IMR-90 (cell line): ENCODE data around the gene METRNL. TPM values are rescaled to one million over a fixed set of nuclear protein-coding genes. Genes with fewer than 3 reads are reported as not detected.

ENCODE experiments used
- ATAC-seq: fragments of 200-7000 bp; cut with Tn5 transposase; 2 replicates; pipeline ENCODE4 v1.9.1; 2020; ENCODE audit warnings: low read depth, mild to moderate bottlenecking, moderate library complexity
- BruUV-seq: library from RNA; stranded (reverse); fragments of 400-500 nt; replicated peaks from 2 replicates; lab custom pipeline; 2021; lab: Mats Ljungman, UMichigan
- CTCF ChIA-PET: fragments of 300-600 bp; formaldehyde crosslinking; extraction: SDS; loops from one replicate; lab custom pipeline; 2021; ENCODE audit warnings: antibody characterized with exemption; lab: Yijun Ruan, JAX
- POLR2A ChIA-PET: fragments of 300-600 bp; sonication (Branson Sonifier 250); formaldehyde crosslinking; loops from one replicate; lab custom pipeline; 2022; ENCODE audit warnings: antibody characterized with exemption; ENCODE audit not compliant: unreplicated experiment; lab: Charles Lee
- DNase-seq: peaks from one replicate; pipeline ENCODE4 v3.0.0; 2013
- H2AFZ ChIP-seq: replicated peaks from 2 replicates; pipeline ENCODE3; 2013; ENCODE audit warnings: low read length, mild to moderate bottlenecking; ENCODE audit not compliant: poor library complexity
- H2AK5ac ChIP-seq: 2 replicates; pipeline ENCODE4 v1.6.1; 2013; ENCODE audit warnings: low read depth, low read length, inconsistent platforms
- H2AK9ac ChIP-seq: replicated peaks from 2 replicates; pipeline ENCODE3; 2013; ENCODE audit warnings: mild to moderate bottlenecking, low read depth, low read length, moderate library complexity; ENCODE audit not compliant: poor library complexity
- H2BK120ac ChIP-seq: 2 replicates; pipeline ENCODE4 v1.6.1; 2013; ENCODE audit warnings: low read depth, low read length, inconsistent platforms
- H2BK15ac ChIP-seq: 3 replicates; pipeline ENCODE4 v1.6.1; 2013; ENCODE audit warnings: low read depth, low read length, inconsistent platforms
- H2BK20ac ChIP-seq: 2 replicates; pipeline ENCODE4 v1.6.1; 2013; ENCODE audit warnings: low read depth, mild to moderate bottlenecking, inconsistent platforms, low read length, moderate library complexity
- H2BK5ac ChIP-seq: 2 replicates; pipeline ENCODE4 v1.6.1; 2013; ENCODE audit warnings: mild to moderate bottlenecking, low read depth, low read length, inconsistent platforms; ENCODE audit not compliant: poor library complexity, severe bottlenecking
- H3K14ac ChIP-seq: replicated peaks from 2 replicates; pipeline ENCODE4 v1.6.1; 2013; ENCODE audit warnings: low read depth, low read length, inconsistent platforms
- H3K18ac ChIP-seq: 2 replicates; pipeline ENCODE4 v1.6.1; 2013; ENCODE audit warnings: low read depth, low read length, control low read depth
- H3K23ac ChIP-seq: 2 replicates; pipeline ENCODE4 v1.6.1; 2013; ENCODE audit warnings: low read depth, low read length, inconsistent platforms
- H3K27ac ChIP-seq: 2 replicates; pipeline ENCODE4 v1.5.1; 2013; ENCODE audit warnings: mild to moderate bottlenecking, control low read depth, low read length; ENCODE audit not compliant: insufficient read depth
- H3K27me3 ChIP-seq: 2 replicates; pipeline ENCODE4 v1.6.1; 2013; ENCODE audit warnings: low read length; ENCODE audit not compliant: control insufficient read depth, insufficient read depth
- H3K36me3 ChIP-seq: 2 replicates; pipeline ENCODE4 v1.6.1; 2013; ENCODE audit warnings: low read length, mixed read lengths; ENCODE audit not compliant: control insufficient read depth, insufficient read depth
- H3K4ac ChIP-seq: 2 replicates; pipeline ENCODE4 v1.6.1; 2013; ENCODE audit warnings: low read depth, low read length, inconsistent platforms
- H3K4me1 ChIP-seq: 2 replicates; pipeline ENCODE4 v1.6.1; 2013; ENCODE audit warnings: low read length, mixed read lengths; ENCODE audit not compliant: control insufficient read depth, insufficient read depth
- H3K4me2 ChIP-seq: 2 replicates; pipeline ENCODE4 v1.6.1; 2013; ENCODE audit warnings: low read depth, mild to moderate bottlenecking, control low read depth, low read length, moderate library complexity
- H3K4me3 ChIP-seq: 2 replicates; pipeline ENCODE4 v1.5.1; 2013; ENCODE audit warnings: low read depth, mild to moderate bottlenecking, control low read depth, low read length, moderate library complexity; ENCODE audit not compliant: insufficient read depth
- H3K56ac ChIP-seq: 2 replicates; pipeline ENCODE4 v1.6.1; 2013; ENCODE audit warnings: low read length, inconsistent platforms; ENCODE audit not compliant: insufficient read depth; ENCODE audit errors: extremely low read depth
- H3K79me1 ChIP-seq, 2 experiments: 2 replicates each; pipeline ENCODE4 v1.6.1; 2013; ENCODE audit warnings: low read length in 2 of 2, inconsistent platforms in 1 of 2, low read depth in 1 of 2
- H3K9ac ChIP-seq: 2 replicates; pipeline ENCODE4 v1.6.1; 2013; ENCODE audit warnings: low read depth, low read length, control low read depth
- H3K9me1 ChIP-seq: 2 replicates; pipeline ENCODE4 v1.6.1; 2013; ENCODE audit warnings: low read length, inconsistent platforms; ENCODE audit not compliant: insufficient read depth
- H3K9me3 ChIP-seq: 2 replicates; pipeline ENCODE4 v1.6.1; 2013; ENCODE audit warnings: low read length; ENCODE audit not compliant: control insufficient read depth, insufficient read depth
- H4K20me1 ChIP-seq: 2 replicates; pipeline ENCODE4 v1.6.1; 2013; ENCODE audit warnings: low read length, inconsistent platforms; ENCODE audit not compliant: insufficient read depth
- H4K5ac ChIP-seq: 2 replicates; pipeline ENCODE4 v1.6.1; 2013; ENCODE audit warnings: mild to moderate bottlenecking, low read depth, low read length, control low read depth
- H4K8ac ChIP-seq, 2 experiments: 2 replicates each; pipeline ENCODE4 v1.6.1; 2013; ENCODE audit warnings: low read depth in 2 of 2, low read length in 2 of 2, control low read depth in 1 of 2, inconsistent platforms in 1 of 2
- H4K91ac ChIP-seq: 2 replicates; pipeline ENCODE4 v1.6.1; 2013; ENCODE audit warnings: low read depth, low read length, inconsistent platforms; ENCODE audit not compliant: insufficient read depth
- BHLHE40 ChIP-seq: fragments of 150-350 bp; IDR thresholded peaks from 2 replicates; pipeline ENCODE4 v1.6.1; 2016; ENCODE audit warnings: mild to moderate bottlenecking, low read depth, low read length
- MAFK ChIP-seq: IDR thresholded peaks from 2 replicates; pipeline ENCODE4 v1.6.1; 2012; ENCODE audit warnings: low read depth, low read length, improper control_type of control experiment
- NFE2L2 ChIP-seq: fragments of 150-350 bp; IDR thresholded peaks from 2 replicates; pipeline ENCODE4 v1.6.1; 2016; ENCODE audit warnings: low read depth, mild to moderate bottlenecking, low read length
- POLR2A ChIP-seq: IDR thresholded peaks from 2 replicates; pipeline ENCODE4 v1.6.1; 2012; ENCODE audit warnings: mild to moderate bottlenecking, low read depth, low read length
- RAD21 ChIP-seq: IDR thresholded peaks from 2 replicates; pipeline ENCODE4 v1.6.1; 2012; ENCODE audit warnings: low read length, improper control_type of control experiment
- RFX5 ChIP-seq: IDR thresholded peaks from 2 replicates; pipeline ENCODE4 v1.8.0; 2012; ENCODE audit warnings: low read depth, mild to moderate bottlenecking, low read length, moderate library complexity
- USF2 ChIP-seq: fragments of 150-350 bp; IDR thresholded peaks from 2 replicates; pipeline ENCODE4 v1.6.1; 2017; ENCODE audit warnings: mild to moderate bottlenecking, antibody characterized with exemption, low read length, low read depth
- WGBS, 2 experiments: methylation state at CpG; one replicate each; pipeline versions ENCODE4 v1.1.5 to v1.1.7; 2013; ENCODE audit warnings: missing lambda C conversion rate in 2 of 2; ENCODE audit not compliant: insufficient read length in 1 of 2; ENCODE audit errors: extremely low coverage in 2 of 2; 5-methylcytosine and 5-hydroxymethylcytosine counted together
- dilution Hi-C: fragments of 300-500 bp; cut with HindIII; formaldehyde crosslinking; loops from one replicate; pipeline ENCODE4 v1.14.3; 2018; ENCODE audit warnings: low sequenced_read_pairs; ENCODE audit not compliant: unreplicated experiment
- in situ Hi-C: fragments of 300-500 bp; cut with MboI; formaldehyde crosslinking; loops from 3 replicates; pipeline ENCODE4 v1.14.3; 2019; ENCODE audit warnings: low sequenced_read_pairs, inconsistent platforms, mixed read lengths
- intact Hi-C: fragments of 100-400 bp; cut with micrococcal nuclease; formaldehyde crosslinking; loops from 2 replicates; pipeline ENCODE4 v1.10.0; 2022
- polyA plus RNA-seq, 3 experiments: library from polyadenylated mRNA; depleted of rRNA; stranded (reverse); fragments of >200 nt; gene quantifications; 2 replicates each; pipeline ENCODE4 v1.2.3, GENCODE V29; 2012; ENCODE audit warnings: low replicate concordance in 1 of 3
- total RNA-seq: library from RNA; depleted of rRNA; stranded (reverse); fragments of >200 nt; gene quantifications from 2 replicates; pipeline ENCODE4 v1.2.3, GENCODE V29; 2012
- TF ChIP-seq, protein P1 (sequence below): conservative IDR thresholded peaks from 2 replicates; pipeline ENCODE4 v1.5.1; 2012; ENCODE audit warnings: mild to moderate bottlenecking, low read depth, low read length, improper control_type of control experiment

METRNL gene
- total and polyA plus RNA-seq, 2 of the 4 experiments (the other 2 are of a cell fraction), result 17.9 to 48.2 TPM

GRCh38 chr17:83095016-83095415 is 15.6 kb downstream of the METRNL start:
- no peak overlapping the region for H2BK15ac ChIP-seq
- WGBS, 2 experiments, result 96% methylated on average over 22 of the region's 23 CpGs; no CpG with 5 or more reads in 1 of the 2 experiments
- no peak for TF ChIP-seq NFE2L2
- TF ChIP-seq POLR2A, result no peak
- no peak for TF ChIP-seq BHLHE40
- TF ChIP-seq, protein P1, sequence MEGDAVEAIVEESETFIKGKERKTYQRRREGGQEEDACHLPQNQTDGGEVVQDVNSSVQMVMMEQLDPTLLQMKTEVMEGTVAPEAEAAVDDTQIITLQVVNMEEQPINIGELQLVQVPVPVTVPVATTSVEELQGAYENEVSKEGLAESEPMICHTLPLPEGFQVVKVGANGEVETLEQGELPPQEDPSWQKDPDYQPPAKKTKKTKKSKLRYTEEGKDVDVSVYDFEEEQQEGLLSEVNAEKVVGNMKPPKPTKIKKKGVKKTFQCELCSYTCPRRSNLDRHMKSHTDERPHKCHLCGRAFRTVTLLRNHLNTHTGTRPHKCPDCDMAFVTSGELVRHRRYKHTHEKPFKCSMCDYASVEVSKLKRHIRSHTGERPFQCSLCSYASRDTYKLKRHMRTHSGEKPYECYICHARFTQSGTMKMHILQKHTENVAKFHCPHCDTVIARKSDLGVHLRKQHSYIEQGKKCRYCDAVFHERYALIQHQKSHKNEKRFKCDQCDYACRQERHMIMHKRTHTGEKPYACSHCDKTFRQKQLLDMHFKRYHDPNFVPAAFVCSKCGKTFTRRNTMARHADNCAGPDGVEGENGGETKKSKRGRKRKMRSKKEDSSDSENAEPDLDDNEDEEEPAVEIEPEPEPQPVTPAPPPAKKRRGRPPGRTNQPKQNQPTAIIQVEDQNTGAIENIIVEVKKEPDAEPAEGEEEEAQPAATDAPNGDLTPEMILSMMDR, result no peak
- TF ChIP-seq USF2, result no peak
- TF ChIP-seq RAD21, result no peak
- no peak for TF ChIP-seq RFX5
- no peak for TF ChIP-seq MAFK
- no peak overlapping the region for H3K4me2 ChIP-seq
- H3K18ac ChIP-seq, result no peak overlapping the region
- H2BK20ac ChIP-seq, result no peak overlapping the region
- H2AK9ac ChIP-seq, result no peak overlapping the region
- H2AK5ac ChIP-seq, result no peak overlapping the region
- H3K23ac ChIP-seq, result no peak overlapping the region
- no peak overlapping the region for H4K8ac ChIP-seq
- no peak overlapping the region for H3K27ac ChIP-seq
- in situ Hi-C loops (no loop called here), dilution Hi-C loops (no loop called here), intact Hi-C loops (no loop called here)
- DNase-seq (no peak), ATAC-seq (no peak)
- H3K79me1 ChIP-seq, result peaks cover 16 to 56% of the 10 kb centered on the region in 2 experiments
- H3K4me3 ChIP-seq, result no peak overlapping the region
- H3K9me3 ChIP-seq, result no peaks in the 10 kb centered on the region
- H2BK5ac ChIP-seq, result no peak overlapping the region
- H4K91ac ChIP-seq, result no peak overlapping the region
- H3K4me1 ChIP-seq, result peaks cover 15% of the 10 kb centered on the region
- H2AFZ ChIP-seq, result no peak overlapping the region
- peaks cover 57% of the 10 kb centered on the region for H3K36me3 ChIP-seq
- H2BK120ac ChIP-seq, result no peak overlapping the region
- no peak overlapping the region for H3K14ac ChIP-seq
- no peak overlapping the region for H4K5ac ChIP-seq
- CTCF ChIA-PET, result no interaction called here
- peaks cover 3% of the 10 kb centered on the region for H3K9me1 ChIP-seq
- no peak overlapping the region for H3K56ac ChIP-seq
- peaks cover 74% of the 10 kb centered on the region for H4K20me1 ChIP-seq
- POLR2A ChIA-PET, result no interaction called here
- no peak overlapping the region for H3K9ac ChIP-seq
- no peak overlapping the region for H3K4ac ChIP-seq
- no TSS peak for BruUV-seq
- H3K27me3 ChIP-seq, result no peaks in the 10 kb centered on the region
